Inflammatory macrophage treated with lipopolysaccharide for 1 hour (primary cell): Measurements from ENCODE around the gene SMIM44.

Source experiments
- DNase-seq, 2 donors: peaks; one replicate each; pipeline ENCODE4 v3.0.0-alpha.2; 2020 to 2022

Gene SMIM44

DNA sequence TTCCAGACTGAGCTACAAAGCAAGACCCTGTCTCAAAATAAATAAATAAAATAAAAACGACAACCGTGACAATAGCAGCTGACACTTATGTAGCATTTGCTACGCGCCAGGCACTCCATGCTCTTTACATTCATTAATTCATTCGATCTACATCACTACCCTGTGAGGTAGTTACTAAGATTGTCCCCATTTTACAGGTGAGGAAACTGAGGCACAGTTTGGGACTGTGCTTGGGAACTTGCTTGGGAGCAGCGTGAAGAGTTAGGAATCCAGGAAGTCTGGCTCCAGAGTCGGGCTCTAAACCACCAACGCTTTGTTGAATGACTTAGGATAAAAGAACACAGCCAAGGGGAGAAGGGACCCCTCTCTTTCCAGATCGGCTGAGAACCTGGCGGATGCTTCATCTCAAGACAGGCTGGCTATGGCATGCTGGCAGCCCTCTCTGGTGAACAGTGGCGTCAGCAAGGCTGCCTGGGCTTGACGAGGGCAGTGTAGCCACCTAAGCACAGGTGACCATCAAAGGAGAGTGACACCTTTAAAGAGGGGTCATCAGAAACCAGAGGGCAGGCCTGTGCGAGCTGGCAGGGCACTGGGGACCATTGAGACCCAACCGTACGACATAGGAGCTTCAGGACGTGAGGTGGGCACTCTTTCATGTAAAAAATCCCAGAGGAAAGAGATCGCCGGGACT lies 16.6 kb upstream of the SMIM44 start:
- no peak for DNase-seq

DNA sequence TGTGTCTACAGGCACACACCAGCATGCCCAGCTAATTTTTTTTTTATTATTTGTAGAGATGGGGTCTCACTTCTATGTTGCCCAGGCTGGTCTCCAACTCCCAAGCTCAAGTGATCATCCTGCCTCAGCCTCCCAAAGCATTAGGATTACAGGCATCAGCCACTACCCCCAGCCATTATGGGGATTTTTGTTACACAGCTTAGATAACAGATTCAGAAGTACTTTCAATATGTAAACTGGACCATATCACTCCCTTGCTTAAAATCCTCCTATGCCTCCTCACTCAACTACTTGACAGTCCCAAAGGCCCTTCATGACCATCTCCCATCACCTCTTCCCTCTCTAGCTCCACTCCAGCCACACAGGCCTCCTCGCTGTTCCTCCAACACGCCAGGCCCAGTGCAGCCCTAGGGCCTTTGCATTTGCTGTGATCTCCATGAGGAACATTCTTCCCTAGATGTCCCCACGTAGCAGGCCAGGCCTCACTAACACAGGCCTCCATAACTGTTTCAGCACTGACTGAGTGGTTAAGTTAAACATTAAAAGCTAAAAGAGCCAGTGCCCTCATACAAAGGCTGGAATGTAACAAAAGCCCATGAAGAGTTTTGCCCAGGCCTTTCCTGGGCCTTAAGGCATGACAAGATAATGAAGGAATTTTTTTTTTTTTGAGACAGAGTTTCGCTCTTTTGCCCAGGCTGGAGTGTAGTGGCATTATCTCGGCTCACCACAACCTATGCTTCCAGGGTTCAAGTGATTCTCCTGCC lies 14.7 kb upstream of the SMIM44 start:
- DNase-seq: no peak

- DNase-seq: no peak
These were observed 13.4 kb upstream of the SMIM44 start for GRCh38 chr19:3496392-3497273.

GRCh38 chr19:3494559-3494958 lies 11.3 kb upstream of the SMIM44 start:
- no peak for DNase-seq

DNA sequence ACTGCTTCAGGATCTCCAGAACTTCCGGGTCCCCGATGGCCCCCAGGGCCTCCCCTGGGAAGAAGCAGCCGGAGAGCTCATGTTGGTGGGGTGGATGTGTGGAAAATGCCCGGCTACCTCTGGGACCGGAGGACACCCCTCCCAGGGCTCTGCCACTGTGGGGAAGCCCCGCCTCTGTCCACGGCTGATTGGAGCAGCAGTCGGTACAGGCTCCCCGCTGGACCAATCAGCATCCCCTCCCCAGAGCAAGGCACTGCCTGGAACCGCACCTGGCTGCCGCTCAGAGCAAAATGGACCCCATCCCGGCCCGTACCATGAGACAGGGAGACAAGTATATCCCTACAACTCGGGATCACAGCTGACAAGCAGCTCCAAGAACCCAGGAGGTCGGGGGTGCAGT lies 10.8 kb upstream of the SMIM44 start:
- no peak for DNase-seq

DNA sequence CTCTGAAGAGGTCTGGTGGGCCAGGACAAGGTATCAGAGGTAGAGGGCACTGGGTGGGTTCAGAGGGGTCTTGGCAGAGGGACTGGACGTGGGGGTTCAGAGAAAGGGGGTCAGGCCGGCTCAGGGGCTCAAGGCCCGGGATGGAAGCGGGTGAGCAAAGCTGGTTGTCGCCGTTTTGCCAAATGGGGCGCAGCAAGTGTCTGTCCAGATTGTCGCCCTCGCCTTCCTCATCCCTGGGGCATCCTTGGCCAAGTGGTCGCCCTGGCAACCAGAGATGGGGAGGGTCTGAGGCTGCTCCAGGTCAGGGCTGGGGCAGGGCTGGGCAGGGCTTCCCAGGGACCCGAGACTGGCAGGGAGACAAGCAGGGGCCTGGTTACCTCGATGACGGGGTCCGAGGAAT lies 10.4 kb upstream of the SMIM44 start:
- DNase-seq: no peak

DNA sequence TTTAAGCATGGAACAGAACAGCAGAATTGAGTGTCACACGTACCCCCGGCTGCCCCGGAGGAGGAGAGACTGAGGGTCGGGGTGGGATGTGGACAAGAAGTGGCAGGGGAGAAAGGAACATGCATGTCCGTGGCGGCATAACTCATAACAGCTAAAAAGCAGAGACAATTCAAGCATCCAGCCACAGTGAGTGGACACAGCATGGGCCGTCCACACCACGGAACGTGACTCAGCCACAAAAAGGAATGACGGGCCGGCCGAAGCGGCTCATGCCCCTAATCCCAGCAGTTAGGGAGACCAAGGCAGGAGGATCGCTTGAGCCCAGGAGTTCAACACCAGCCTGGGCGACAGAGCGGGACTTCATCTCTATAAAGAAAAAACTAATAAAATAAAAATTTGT lies 9.7 kb upstream of the SMIM44 start:
- DNase-seq: no peak

DNA sequence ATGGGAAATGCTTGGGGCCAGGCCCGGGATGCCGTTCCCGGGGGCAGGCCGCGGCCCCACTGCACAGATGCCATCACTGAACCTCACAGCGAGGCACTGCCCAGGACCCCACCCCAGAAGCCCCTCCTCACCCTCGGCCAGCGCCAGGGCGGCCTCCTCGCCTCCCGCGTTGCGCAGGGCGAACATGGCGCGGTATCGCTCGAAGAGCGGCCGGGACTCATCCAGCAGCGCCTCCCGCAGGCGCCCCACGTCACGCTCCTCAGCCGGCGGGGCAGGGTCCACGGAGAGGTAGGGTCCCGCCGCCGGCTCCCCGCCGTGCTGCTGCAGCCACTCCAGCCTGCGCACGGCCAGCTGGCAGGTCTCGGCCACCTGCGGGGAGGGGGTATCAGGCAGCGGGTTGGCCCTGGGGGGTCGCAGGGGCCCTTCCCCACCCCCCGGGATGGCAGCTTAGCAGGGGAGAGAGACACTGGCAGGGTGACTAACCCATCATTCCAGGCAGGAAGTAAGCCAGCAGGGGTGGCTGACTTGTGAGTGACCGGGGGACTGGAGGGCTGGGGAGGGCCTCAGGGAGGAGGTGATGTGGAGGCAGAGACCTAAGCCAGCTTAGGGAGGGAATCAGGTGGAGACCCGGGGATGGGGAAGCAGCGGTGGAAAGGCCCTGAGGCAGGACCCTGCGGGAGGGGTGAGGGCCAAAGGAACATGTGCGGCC lies 9.0 kb upstream of the SMIM44 start:
- DNase-seq: no peak

- DNase-seq: no peak
These were observed 8.3 kb upstream of the SMIM44 start for GRCh38 chr19:3491396-3492119.

DNA sequence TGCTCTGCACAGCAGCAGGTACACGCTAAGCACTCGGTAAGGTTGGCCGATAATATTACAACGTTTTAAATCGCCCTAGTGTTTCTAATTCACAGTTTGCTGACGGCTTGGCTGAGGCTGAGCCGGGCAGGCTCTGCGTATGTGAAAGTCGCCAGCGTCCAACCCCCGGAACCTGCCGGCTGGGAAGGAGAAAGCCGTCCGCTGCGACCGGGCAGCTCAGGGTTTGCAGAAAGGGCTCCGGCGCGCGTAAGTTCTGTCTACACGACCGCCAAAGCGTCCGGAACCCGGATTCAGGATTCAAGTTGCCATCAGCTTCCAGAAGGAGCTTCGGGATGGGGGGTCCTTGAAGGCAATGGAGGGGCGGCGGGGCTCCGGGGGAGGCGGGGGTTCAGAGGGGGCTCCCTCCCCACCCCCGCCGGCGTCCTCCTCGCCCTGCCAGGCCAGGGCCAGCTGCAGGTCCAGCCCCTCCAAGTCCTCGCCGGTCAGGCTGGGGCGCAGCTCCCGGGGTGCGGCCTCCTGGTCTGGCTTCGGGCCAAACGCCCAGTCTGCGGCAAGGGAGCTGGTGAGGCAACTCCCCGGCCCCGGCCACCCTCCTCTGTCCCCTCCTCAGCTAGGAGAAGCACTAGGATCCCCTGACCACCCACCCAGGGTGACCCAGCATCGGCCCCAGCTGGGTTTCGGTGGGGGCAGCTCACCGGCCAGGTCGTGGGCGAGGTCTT lies 575 bp downstream of the SMIM44 start:
- DNase-seq: no peak

GRCh38 chr19:3481241-3482090 lies 1.8 kb downstream of the SMIM44 start:
- DNase-seq: no peak

GRCh38 chr19:3480383-3481091 lies 2.7 kb downstream of the SMIM44 start, which contains the start of gene SMIM24:
SMIM24 (minus strand) TSS chr19:3480525; CDS start chr19:3480463, 62 bp downstream.
- no peak for DNase-seq

- DNase-seq: no peak
These were observed 3.4 kb downstream of the SMIM44 start for GRCh38 chr19:3479834-3480215.

DNA sequence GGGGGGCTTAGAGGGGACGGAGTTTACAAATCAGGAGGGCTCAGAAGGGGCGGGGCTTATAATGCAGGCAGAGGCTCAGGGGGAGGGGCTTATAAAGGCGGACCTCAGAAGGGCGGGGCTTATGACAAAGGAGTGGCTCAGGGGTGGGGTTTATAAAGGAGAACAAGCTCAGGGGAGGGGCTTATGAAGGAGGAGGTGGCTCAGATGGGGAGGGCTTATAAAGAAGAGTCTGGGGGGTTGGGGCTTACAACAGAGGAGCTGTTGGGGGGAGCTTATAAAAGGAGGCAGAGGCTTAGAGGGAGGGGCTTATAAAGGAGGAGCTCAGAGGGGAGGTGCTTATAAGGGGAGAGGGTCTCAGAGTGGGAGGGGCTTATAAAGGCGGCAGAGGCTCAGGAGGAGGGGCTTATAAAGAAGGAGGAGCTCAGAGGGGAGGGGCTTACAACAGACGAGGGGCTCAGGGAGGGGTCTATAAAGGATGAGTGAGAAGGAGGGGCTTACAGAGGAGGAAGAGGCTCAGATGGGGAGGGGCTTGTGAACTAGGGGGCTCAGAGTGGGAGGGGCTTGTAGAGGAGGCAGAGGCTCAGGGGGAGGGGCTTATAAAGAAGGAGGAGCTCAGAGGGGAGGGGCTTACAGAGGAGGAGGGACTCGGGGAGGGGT lies 3.9 kb downstream of the SMIM44 start:
- peak; percentile 55 to 78 for DNase-seq

GRCh38 chr19:3478409-3479176 lies 4.6 kb downstream of the SMIM44 start:
- DNase-seq: no peak

GRCh38 chr19:3477951-3478350 lies 5.3 kb downstream of the SMIM44 start:
- DNase-seq: peak; percentile 18 to 31

DNA sequence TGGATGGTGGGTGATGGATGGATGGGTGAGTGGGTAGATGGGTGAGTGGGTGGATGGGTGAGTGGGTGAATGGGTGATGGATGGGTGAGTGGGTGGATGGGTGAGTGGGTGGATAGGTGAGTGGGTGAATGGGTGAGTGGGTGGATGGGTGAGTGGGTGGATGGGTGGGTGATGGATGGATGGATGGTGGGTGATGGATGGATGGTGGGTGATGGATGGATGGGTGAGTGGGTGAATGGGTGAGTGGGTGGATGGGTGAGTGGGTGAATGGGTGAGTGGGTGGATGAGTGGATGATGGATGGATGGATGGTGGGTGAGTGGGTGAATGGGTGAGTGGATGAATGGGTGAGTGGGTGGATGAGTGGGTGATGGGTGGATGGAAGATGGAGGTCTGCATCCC lies 5.7 kb downstream of the SMIM44 start:
- no peak for DNase-seq

DNA sequence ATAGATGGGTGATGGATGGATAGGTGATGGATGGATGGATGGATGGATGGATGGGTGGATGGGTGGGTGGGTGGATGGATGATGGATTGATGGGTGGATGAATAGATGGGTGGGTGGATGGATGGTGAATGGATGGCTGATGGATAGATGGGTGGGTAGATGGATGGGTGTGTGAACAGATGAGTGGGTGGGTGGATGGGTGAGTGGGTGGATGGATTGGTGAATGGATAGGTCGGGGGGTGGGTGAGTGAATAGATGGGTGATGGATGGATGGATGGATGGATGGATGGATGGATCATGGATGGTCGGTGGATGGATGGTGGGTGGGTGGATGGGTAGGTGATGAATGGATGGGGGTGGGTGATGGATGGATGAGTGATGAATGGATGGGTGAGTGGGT lies 6.4 kb downstream of the SMIM44 start:
- DNase-seq: no peak
